ENCODE data around the gene CRY2. TPM values are rescaled to one million over a fixed set of nuclear protein-coding genes. Genes with fewer than 3 reads are reported as not detected.

CRY2 gene
- total and polyA plus RNA-seq, 12 donors = 16.8 to 131 (median 86.6) TPM

GRCh38 chr11:45925550-45925949 lies 78.3 kb downstream of the CRY2 start:
- intact Hi-C loops (cut with DNase I) = no loop called here
- ATAC-seq (no peak), DNase-seq (no peak)
- H3K27me3 ChIP-seq = peaks cover 0 to 34% (median 27%) of the 10 kb centered on the region in 7 donors
- no peak overlapping the region for H3K27ac ChIP-seq
- H3K4me1 ChIP-seq = peaks cover 2 to 35% (median 25%) of the 10 kb centered on the region in 9 donors
- TF ChIP-seq CTCF (IDR thresholded peaks at IDR 0.05) = no peak
- H3K36me3 ChIP-seq = no peaks in the 10 kb centered on the region
- H3K9me3 ChIP-seq = no peaks in the 10 kb centered on the region
- H3K4me3 ChIP-seq = no peak overlapping the region
- WGBS, 2 donors = 87 to 90% methylated on average over 3 of the region's 3 CpGs

- no peak for DNase-seq
Measured at GRCh38 chr11:45926001-45926401, 78.7 kb downstream of the CRY2 start.

GRCh38 chr11:45926536-45927331 lies 79.5 kb downstream of the CRY2 start:
- DNase-seq (no peak), ATAC-seq (no peak)
- intact Hi-C loops (cut with DNase I) = no loop called here
- Histone ChIP-seq H3K4me1 (peaks cover 2 to 38% (median 24%) of the 10 kb centered on the region in 9 donors), H3K27ac (no peak overlapping the region), H3K9me3 (no peaks in the 10 kb centered on the region), H3K27me3 (peaks cover 0 to 33% (median 26%) of the 10 kb centered on the region in 7 donors), H3K4me3 (no peak overlapping the region), H3K36me3 (peaks cover 0 to 9% (median 0%) of the 10 kb centered on the region in 9 donors)
- no peak for TF ChIP-seq CTCF (IDR thresholded peaks at IDR 0.05)
- 89 to 90% methylated on average over 12 of the region's 12 CpGs for WGBS, 2 donors

More at GRCh38 chr11:45926001-45926401, 78.7 kb downstream of the CRY2 start:
- Histone ChIP-seq H3K27ac (no peak overlapping the region), H3K9me3 (no peaks in the 10 kb centered on the region), H3K4me1 (peaks cover 2 to 35% (median 25%) of the 10 kb centered on the region in 9 donors), H3K27me3 (peaks cover 0 to 34% (median 27%) of the 10 kb centered on the region in 7 donors), H3K36me3 (peaks cover 0 to 2% (median 0%) of the 10 kb centered on the region in 9 donors), H3K4me3 (no peak overlapping the region)
- no peak for ATAC-seq
- no peak for TF ChIP-seq CTCF (IDR thresholded peaks at IDR 0.05)
- 53% methylated on average over 12 of the region's 12 CpGs for WGBS, 2 donors
- intact Hi-C loops (cut with DNase I) = no loop called here

- DNase-seq (no peak), ATAC-seq (no peak)
- TF ChIP-seq CTCF (IDR thresholded peaks at IDR 0.05) = no peak
- Histone ChIP-seq H3K27me3 (peaks cover 0 to 27% (median 21%) of the 10 kb centered on the region in 7 donors), H3K4me1 (peaks cover under 1 to 33% (median 19%) of the 10 kb centered on the region in 9 donors), H3K36me3 (peaks cover 0 to 15% (median 0%) of the 10 kb centered on the region in 9 donors), H3K9me3 (no peaks in the 10 kb centered on the region), H3K4me3 (no peak overlapping the region), H3K27ac (no peak overlapping the region)
- intact Hi-C loops (cut with DNase I) = no loop called here
- 70 to 73% methylated on average over 15 of the region's 15 CpGs for WGBS, 2 donors
Measured at GRCh38 chr11:45927332-45927683, 80.0 kb downstream of the CRY2 start.

Measured in heart right ventricle (tissue), 16 donors.